Measurements from ENCODE around the gene DIRAS1.

DIRAS1 gene

DNA sequence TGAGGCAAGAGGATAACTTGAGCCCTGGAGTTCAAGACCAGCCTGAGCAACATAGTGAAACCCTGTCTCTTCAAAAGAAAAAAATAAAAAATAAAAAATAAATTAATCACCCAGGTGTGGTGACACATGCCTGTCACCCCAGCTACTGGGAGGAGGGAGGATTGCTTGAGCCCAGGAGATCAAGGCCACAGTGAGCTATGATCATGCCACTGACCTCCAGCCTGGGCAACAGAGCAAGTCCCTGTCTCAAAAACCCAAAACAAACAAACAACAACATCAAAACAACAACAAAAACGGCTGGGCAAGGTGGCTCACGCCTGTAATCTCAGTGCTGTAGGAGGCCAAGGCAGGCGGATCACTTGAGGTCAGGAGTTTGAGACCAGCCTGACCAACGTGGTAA lies 22.9 kb upstream of the DIRAS1 start:
- TF ChIP-seq, protein P1, sequence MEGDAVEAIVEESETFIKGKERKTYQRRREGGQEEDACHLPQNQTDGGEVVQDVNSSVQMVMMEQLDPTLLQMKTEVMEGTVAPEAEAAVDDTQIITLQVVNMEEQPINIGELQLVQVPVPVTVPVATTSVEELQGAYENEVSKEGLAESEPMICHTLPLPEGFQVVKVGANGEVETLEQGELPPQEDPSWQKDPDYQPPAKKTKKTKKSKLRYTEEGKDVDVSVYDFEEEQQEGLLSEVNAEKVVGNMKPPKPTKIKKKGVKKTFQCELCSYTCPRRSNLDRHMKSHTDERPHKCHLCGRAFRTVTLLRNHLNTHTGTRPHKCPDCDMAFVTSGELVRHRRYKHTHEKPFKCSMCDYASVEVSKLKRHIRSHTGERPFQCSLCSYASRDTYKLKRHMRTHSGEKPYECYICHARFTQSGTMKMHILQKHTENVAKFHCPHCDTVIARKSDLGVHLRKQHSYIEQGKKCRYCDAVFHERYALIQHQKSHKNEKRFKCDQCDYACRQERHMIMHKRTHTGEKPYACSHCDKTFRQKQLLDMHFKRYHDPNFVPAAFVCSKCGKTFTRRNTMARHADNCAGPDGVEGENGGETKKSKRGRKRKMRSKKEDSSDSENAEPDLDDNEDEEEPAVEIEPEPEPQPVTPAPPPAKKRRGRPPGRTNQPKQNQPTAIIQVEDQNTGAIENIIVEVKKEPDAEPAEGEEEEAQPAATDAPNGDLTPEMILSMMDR (IDR thresholded peaks at IDR 0.05; ENCODE audit: control insufficient read depth, insufficient read depth, low read depth, low read length, missing control alignments) = no peak
- DNase-seq (ENCODE audit: low read depth) = no peak
- no peak overlapping the region for H3K4me3 ChIP-seq (ENCODE audit: control insufficient read depth, low read depth, low read length)

DNA sequence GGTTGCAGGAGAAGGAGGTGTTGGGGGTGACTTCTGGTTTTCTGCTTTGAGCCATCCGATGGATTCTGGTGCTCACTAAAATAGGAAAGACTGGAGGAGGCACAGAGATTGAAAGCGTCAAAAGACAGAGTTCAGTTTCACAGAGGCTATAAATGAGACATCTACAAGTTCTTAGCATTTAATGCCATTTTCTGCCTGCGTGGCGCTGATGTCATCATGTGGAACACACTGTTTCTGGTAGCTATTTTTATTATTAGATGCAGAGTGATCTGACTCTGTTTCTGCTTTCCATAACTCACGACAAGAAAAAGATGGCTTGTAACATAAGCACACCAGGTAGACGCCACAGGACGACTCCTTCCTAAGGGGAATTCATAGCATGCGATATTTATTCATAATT lies 21.9 kb upstream of the DIRAS1 start:
- TF ChIP-seq, protein P1 (IDR thresholded peaks at IDR 0.05; ENCODE audit: control insufficient read depth, insufficient read depth, low read depth, low read length, missing control alignments) = no peak
- no peak for DNase-seq (ENCODE audit: low read depth)
- no peak overlapping the region for H3K4me3 ChIP-seq (ENCODE audit: control insufficient read depth, low read depth, low read length)

DNA sequence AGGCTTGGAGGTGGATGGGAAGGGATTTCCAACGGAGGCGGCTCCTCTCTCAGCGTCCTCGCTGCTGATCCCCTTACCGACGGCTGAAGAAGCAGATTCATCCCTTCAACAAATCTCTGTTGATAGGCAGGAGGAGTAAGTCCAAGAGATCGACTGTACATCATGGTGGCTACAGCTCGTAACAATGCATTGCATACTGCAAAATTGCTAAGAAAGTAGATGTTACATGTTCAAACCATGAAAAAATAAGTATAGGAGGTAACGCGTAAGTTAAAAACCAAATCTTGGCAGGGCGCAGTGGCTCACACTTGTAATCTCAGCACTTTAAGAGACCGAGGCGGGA lies 19.1 kb upstream of the DIRAS1 start:
- no peak for DNase-seq (ENCODE audit: low read depth)
- H3K4me3 ChIP-seq (ENCODE audit: control insufficient read depth, low read depth, low read length) = no peak overlapping the region
- TF ChIP-seq, protein P1 (IDR thresholded peaks at IDR 0.05; ENCODE audit: control insufficient read depth, insufficient read depth, low read depth, low read length, missing control alignments) = no peak

DNA sequence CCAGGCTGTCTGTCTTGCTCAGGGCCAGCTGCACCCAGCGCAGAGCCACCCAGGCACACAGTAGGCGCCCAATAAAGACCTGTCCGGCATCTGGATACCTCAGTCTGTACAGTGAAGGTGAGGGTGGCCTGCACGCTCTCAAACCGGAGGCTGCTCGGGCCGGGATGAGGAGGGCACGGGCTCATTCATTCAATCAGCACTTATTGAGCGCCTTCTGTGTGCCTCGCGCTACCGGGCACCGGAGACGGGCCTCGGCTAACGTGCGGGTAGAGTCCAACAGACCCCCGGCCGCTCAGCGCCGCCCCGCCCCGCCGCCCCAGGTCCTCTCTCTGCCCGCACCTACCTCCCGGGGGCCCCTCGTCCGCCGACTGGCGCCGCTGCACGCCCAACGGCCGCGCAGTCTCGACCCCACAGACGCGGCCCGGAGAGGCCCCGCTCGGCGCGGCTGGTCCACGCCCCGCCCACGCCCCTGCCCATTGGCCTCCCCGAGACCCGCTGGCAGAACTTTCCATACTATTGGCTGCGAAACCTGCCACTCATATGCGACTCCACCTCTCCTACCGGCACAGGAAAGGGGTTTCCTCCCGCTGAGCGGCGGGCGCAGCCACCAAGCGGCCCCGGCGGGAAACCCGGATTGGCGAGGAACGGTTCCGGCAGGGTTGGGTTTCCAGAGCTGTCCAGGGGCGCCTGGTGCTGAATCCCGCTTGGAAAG lies 18.6 kb upstream of the DIRAS1 start, which contains the start of gene SLC39A3:
SLC39A3 (minus strand) TSS at position 416 of the 712 bp plus-strand sequence. CDS start 2,760 bp downstream, outside the sequence.
- peak; percentile 97 for DNase-seq (ENCODE audit: low read depth)
- TF ChIP-seq, protein P1 (IDR thresholded peaks at IDR 0.05; ENCODE audit: control insufficient read depth, insufficient read depth, low read depth, low read length, missing control alignments) = no peak
- peak within 1 kb of the TSS; percentile 89 for H3K4me3 ChIP-seq (ENCODE audit: control insufficient read depth, low read depth, low read length)

DNA sequence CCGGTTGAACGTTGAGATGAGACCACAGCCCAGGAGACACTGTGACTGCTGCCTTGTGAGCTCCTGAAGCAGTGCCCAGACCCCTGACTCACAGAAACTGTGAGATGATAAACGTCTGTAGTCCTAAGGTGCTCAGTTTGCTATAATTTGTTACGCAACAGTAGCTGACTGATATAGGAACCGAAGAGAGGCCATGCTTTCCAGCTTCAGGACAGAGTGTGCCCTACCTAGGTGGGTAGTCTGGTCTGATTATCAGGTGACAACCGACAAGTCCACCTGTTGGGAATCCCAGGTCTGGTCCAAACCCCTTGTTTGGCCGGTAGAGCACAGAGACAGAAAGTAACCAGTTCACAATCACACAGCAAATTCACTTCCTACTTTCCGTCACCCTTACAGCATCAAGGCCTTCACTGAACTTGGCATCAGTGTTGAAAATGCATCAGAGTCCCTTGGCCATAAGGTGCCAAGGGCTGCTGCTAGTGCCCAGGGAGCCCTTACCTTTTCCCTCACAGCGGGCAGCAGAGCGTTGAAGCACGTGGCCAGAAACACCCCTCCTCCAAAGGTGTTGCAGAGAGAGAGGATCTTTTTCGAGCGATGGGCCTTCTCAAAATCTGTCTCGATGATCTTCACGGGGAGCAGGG lies 15.5 kb upstream of the DIRAS1 start:
- H3K4me3 ChIP-seq (ENCODE audit: control insufficient read depth, low read depth, low read length) = no peak overlapping the region
- TF ChIP-seq, protein P1 (IDR thresholded peaks at IDR 0.05; ENCODE audit: control insufficient read depth, insufficient read depth, low read depth, low read length, missing control alignments) = no peak
- no peak for DNase-seq (ENCODE audit: low read depth)

DNA sequence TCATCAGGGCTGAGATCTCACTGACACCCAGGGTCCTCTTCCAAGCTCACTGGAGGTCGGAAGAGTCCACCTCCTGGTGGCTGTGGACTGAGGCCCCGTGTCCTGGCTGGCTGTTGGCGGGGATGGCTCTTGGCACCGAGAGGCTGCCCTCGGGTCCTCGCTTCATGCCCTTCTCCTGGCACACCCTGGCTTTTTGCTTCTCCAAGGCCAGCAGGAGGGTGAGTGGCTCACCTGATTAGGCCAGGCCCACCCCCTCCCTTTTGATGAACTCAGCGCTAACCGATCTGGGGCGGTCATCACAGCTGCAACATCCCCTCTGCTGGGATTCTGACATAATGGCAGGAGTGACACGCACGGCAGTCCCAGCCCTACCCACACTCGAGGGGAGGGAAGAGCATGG lies 14.2 kb upstream of the DIRAS1 start:
- no peak for DNase-seq (ENCODE audit: low read depth)
- TF ChIP-seq, protein P1 (IDR thresholded peaks at IDR 0.05; ENCODE audit: control insufficient read depth, insufficient read depth, low read depth, low read length, missing control alignments) = no peak
- H3K4me3 ChIP-seq (ENCODE audit: control insufficient read depth, low read depth, low read length) = no peak overlapping the region

Data from AG09309 (cell line).